Uterus (tissue), 4 donors: ENCODE data around the gene ANP32B. TPM values are rescaled to one million over a fixed set of nuclear protein-coding genes. Genes with fewer than 3 reads are reported as not detected.
"Not testable (repeated sequence)": the region's sequence is repeated elsewhere in the genome, so short reads cannot be mapped to it uniquely, and the experiment has no call there.

Experiments
- DNase-seq, 2 donors: peaks; one replicate each; pipeline ENCODE4 v3.0.0-alpha.2; 2019 to 2020
- H3K27ac ChIP-seq, 2 donors: fragments of 200-600 bp; sonication (generic); 1 replicate in 1 of 2; 2 replicates in 1 of 2; pipeline ENCODE4 v1.5.1; 2016 to 2018
- H3K27me3 ChIP-seq, 2 donors: fragments of 200-600 bp; sonication (generic); one replicate each; pipeline ENCODE4 v1.5.1; 2018 to 2019; ENCODE audit warnings: control low read depth in 1 of 2
- H3K36me3 ChIP-seq, 2 donors: fragments of 200-600 bp; sonication (generic); one replicate each; pipeline ENCODE4 v1.5.1; 2019; ENCODE audit warnings: control low read depth in 1 of 2
- H3K4me1 ChIP-seq, 2 donors: fragments of 200-600 bp; sonication (generic); one replicate each; pipeline ENCODE4 v1.5.1; 2018 to 2019; ENCODE audit warnings: control low read depth in 1 of 2
- H3K4me3 ChIP-seq, 2 donors: fragments of 200-600 bp; sonication (generic); 1 replicate in 1 of 2; 2 replicates in 1 of 2; pipeline ENCODE4 v1.5.1; 2018 to 2019; ENCODE audit warnings: mild to moderate bottlenecking in 1 of 2
- H3K9me3 ChIP-seq, 2 donors: fragments of 200-600 bp; sonication (generic); one replicate each; pipeline ENCODE4 v1.5.1; 2019; ENCODE audit warnings: control low read depth in 1 of 2
- POLR2A ChIP-seq, 2 donors: fragments of 450-650 bp; IDR thresholded peaks; one replicate each; pipeline ENCODE4 v1.6.1; 2016; ENCODE audit warnings: antibody characterized with exemption in 2 of 2, mild to moderate bottlenecking in 1 of 2, moderate library complexity in 1 of 2
- intact Hi-C: fragments of 100-400 bp; cut with DNase I; formaldehyde crosslinking; loops from one replicate; pipeline ENCODE4 v1.15.1; 2023; ENCODE audit warnings: low total_unique reads
- total RNA-seq, 4 donors: library from RNA; depleted of rRNA in 3 of 4; stranded (reverse); fragments of >200 nt in 3 of 4; gene quantifications; one replicate each; pipeline versions ENCODE4 v1.1.0 to v1.2.4, GENCODE V29; 2014 to 2023
- TF ChIP-seq, protein P1 (sequence below), 4 experiments: fragments of 200-600 bp in 2 of 4; fragments of 450-650 bp in 2 of 4; sonication (generic) in 2 of 4; IDR thresholded peaks; one replicate each; pipeline ENCODE4 v1.5.1; 2016 to 2019; ENCODE audit warnings: antibody characterized with exemption in 4 of 4, mild to moderate bottlenecking in 2 of 4, moderate library complexity in 1 of 4
- donor health status: DM: yes; HTN: yes; CAD: no.

The ANP32B gene
- total RNA-seq, 4 donors from 2014 or later = 9.3 to 162 (median 40.4) TPM

DNA sequence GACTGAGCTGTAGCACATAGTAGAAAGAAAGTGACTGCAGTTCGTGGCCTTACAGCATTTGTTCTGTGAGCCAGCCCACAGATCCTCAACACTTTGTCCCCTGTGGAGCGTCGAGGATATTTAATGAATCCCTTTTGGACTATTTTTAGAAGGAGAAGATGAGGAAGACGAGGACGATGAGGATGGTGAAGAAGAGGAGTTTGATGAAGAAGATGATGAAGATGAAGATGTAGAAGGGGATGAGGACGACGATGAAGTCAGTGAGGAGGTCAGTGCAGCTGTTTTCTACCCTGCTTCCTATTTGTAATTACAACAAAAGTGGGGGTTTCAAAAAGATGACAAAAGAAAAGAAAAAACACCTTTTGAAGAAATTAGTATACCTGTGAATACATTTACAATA is 28.0 kb downstream of the ANP32B start:
- DNase-seq = no peak
- H3K36me3 ChIP-seq = no peaks in the 10 kb centered on the region

DNA sequence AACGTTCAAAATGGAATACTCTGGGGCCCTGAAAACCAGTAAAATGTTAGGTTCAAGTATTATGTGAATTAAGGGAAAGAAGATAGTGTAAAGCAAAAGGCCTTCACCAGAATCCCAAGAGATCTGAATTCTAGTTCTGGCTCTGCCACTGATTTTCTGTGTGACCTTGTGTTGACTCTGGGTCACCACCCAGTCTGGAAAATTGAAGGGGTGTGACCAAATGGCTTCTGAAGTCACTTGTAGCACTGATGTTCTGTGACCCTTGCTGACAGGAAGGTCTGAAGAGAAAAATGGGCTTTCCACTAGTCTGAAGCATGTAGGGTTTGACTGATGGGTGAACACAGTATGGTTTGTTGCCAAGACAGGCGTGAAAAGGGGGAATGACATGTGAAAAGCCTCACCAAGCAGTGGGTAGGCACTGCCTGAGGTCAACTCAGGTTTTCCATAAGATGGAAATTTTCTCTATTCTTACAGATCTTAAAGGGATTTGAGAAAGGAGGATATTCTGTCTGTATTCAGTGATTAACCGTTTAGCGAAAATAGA is 33.1 kb downstream of the ANP32B start:
- no peak for DNase-seq
- Histone ChIP-seq H3K27ac (no peak overlapping the region), H3K4me1 (no peaks in the 10 kb centered on the region), H3K4me3 (no peak overlapping the region), H3K27me3 (no peaks in the 10 kb centered on the region), H3K9me3 (no peaks in the 10 kb centered on the region), H3K36me3 (no peaks in the 10 kb centered on the region)
- no peak for TF ChIP-seq POLR2A (IDR thresholded peaks at IDR 0.05)
- TF ChIP-seq, protein P1, sequence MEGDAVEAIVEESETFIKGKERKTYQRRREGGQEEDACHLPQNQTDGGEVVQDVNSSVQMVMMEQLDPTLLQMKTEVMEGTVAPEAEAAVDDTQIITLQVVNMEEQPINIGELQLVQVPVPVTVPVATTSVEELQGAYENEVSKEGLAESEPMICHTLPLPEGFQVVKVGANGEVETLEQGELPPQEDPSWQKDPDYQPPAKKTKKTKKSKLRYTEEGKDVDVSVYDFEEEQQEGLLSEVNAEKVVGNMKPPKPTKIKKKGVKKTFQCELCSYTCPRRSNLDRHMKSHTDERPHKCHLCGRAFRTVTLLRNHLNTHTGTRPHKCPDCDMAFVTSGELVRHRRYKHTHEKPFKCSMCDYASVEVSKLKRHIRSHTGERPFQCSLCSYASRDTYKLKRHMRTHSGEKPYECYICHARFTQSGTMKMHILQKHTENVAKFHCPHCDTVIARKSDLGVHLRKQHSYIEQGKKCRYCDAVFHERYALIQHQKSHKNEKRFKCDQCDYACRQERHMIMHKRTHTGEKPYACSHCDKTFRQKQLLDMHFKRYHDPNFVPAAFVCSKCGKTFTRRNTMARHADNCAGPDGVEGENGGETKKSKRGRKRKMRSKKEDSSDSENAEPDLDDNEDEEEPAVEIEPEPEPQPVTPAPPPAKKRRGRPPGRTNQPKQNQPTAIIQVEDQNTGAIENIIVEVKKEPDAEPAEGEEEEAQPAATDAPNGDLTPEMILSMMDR (IDR thresholded peaks at IDR 0.05) = no peak
- intact Hi-C loops = no loop called here

More for the DNA sequence above, 28.0 kb downstream of the ANP32B start:
- no peaks in the 10 kb centered on the region for H3K9me3 ChIP-seq
- no peak overlapping the region for H3K27ac ChIP-seq
- intact Hi-C loops = no loop called here
- H3K27me3 ChIP-seq = no peaks in the 10 kb centered on the region
- no peak overlapping the region for H3K4me3 ChIP-seq
- H3K4me1 ChIP-seq = no peaks in the 10 kb centered on the region
- TF ChIP-seq POLR2A (IDR thresholded peaks at IDR 0.05) = no peak
- TF ChIP-seq, protein P1 (IDR thresholded peaks at IDR 0.05) = no peak

DNA sequence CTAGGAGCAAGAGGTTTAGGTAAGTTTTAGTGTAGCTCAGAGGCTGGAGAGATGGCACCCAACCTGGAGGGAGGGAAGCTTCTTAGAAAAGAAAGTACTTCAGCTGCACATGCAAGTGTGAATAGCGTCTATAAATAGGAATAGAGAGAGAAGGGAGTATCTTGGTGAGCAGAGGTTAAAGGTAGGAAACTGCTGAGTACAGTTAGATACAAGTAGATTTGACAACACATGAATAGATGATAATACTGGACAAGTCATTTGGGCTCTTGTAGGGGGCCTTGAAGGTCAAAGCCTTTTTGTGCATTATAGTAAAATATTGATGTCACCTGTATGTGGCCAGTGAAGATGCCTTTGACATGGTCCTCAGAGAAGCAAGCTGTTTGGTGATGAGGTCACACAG is 34.2 kb downstream of the ANP32B start:
- Histone ChIP-seq H3K27ac (no peak overlapping the region), H3K9me3 (no peaks in the 10 kb centered on the region), H3K36me3 (no peaks in the 10 kb centered on the region), H3K4me3 (no peak overlapping the region), H3K4me1 (no peaks in the 10 kb centered on the region), H3K27me3 (no peaks in the 10 kb centered on the region)
- intact Hi-C loops = no loop called here
- TF ChIP-seq POLR2A (IDR thresholded peaks at IDR 0.05) = no peak
- TF ChIP-seq, protein P1 (IDR thresholded peaks at IDR 0.05) = no peak
- DNase-seq = no peak

DNA sequence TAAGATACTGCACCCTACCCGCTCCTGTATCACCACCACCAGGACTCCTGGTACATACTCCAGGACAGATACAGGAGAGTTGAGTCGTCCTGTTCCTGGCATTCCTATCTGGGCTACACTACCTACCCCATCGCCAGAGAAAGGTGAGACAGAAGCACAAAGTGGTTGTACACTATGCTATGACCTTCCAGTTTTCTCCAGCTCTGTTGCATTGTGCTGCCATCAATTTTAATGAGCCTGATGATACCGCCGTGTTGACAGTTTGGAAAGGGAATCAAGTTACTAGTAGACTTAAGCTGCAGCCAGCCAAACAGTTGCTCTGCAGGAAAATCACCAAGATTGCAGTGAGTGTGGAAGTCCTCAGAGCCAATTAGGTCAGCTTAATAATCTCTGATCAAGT is 35.2 kb downstream of the ANP32B start:
- intact Hi-C loops = no loop called here
- TF ChIP-seq, protein P1 (IDR thresholded peaks at IDR 0.05) = no peak
- TF ChIP-seq POLR2A (IDR thresholded peaks at IDR 0.05) = no peak

DNA sequence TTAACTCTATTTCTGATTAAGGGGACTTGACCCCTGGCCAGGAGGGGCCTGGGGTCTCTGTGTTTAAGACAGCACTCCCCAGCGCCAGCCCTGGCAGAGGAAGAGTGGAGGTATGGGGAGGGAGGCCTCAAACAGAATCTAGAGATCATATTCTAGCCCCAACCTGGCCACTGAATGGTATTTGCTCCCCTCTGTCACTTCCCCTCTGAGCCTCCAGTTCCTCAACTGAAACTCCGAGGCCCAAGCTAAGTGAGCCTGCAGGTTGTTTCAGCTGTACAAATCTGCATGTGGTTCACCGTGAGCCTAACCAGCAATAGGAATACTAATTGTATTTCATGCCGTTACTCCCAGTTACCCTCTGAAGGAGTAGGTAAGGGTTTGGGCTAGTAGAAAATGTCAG is 36.0 kb downstream of the ANP32B start:
- intact Hi-C loops = no loop called here
- Histone ChIP-seq H3K4me1 (no peaks in the 10 kb centered on the region), H3K4me3 (no peak overlapping the region), H3K27ac (no peak overlapping the region), H3K9me3 (no peaks in the 10 kb centered on the region), H3K27me3 (no peaks in the 10 kb centered on the region), H3K36me3 (no peaks in the 10 kb centered on the region)
- TF ChIP-seq, protein P1 (IDR thresholded peaks at IDR 0.05) = no peak
- no peak for TF ChIP-seq POLR2A (IDR thresholded peaks at IDR 0.05)
- no peak for DNase-seq

More for the DNA sequence above, 35.2 kb downstream of the ANP32B start:
- no peak overlapping the region for H3K27ac ChIP-seq
- H3K36me3 ChIP-seq = no peaks in the 10 kb centered on the region
- H3K9me3 ChIP-seq = no peaks in the 10 kb centered on the region
- no peak for DNase-seq
- H3K4me1 ChIP-seq = no peaks in the 10 kb centered on the region
- no peak overlapping the region for H3K4me3 ChIP-seq
- H3K27me3 ChIP-seq = no peaks in the 10 kb centered on the region

DNA sequence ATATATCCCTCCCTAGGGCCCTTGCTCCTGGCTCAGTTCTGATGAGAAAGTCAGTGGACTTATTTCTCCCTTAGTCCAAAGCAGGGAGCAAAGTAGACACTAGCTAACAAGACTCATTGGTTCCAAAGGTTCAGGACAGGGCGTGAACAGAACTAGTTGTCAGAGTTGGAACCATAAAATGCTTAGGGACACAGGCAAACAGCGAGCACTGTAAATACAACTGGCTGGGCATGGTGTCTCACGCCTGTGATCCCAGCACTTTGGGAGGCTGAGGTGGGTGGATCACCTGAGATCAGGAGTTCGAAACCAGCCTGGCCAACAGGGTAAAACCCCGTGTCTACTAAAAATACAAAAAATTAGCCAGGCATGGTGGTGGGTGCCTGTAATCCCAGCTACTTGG is 36.7 kb downstream of the ANP32B start:
- DNase-seq, intact Hi-C loops, H3K36me3 ChIP-seq, H3K27me3 ChIP-seq, H3K27ac ChIP-seq, H3K4me1 ChIP-seq, H3K4me3 ChIP-seq, H3K9me3 ChIP-seq: not testable (repeated sequence)
